ENCODE data around the gene LOXL4. TPM values are rescaled to one million over a fixed set of nuclear protein-coding genes. Genes with fewer than 3 reads are reported as not detected.
A peak's percentile ranks its signal among the peaks of the same experiment; 100 is the strongest.

LOXL4 gene
- total RNA-seq, 4 donors from 2014 or later, result 4.1 to 14.9 (median 10.1) TPM

DNA sequence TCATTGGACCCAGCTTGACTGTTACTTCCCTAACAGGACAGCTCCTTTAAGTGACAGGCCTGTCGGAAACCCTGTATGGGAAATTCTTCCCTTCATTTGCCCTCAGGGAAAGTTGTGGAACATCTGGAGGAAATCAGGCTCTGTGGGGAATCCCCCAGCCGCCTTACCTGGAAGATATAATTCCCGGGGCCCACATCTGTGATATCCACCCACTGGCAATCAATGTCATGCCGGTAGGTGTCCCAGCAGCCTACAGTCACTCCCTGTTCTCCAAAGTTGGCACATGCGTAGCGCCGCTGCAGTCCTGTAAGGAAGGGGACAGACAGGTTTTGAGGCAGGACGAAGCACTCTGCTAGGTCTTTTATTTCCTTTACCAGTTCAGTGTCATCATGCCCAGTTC, 16.6 kb downstream of the LOXL4 start:
- no peak for DNase-seq (ENCODE audit: low spot score in 2 of 2)
- no peaks in the 10 kb centered on the region for H3K9me3 ChIP-seq
- TF ChIP-seq POLR2A (IDR thresholded peaks at IDR 0.05) (no peak), EP300 (IDR thresholded peaks at IDR 0.05) (no peak)
- TF ChIP-seq, protein P1, sequence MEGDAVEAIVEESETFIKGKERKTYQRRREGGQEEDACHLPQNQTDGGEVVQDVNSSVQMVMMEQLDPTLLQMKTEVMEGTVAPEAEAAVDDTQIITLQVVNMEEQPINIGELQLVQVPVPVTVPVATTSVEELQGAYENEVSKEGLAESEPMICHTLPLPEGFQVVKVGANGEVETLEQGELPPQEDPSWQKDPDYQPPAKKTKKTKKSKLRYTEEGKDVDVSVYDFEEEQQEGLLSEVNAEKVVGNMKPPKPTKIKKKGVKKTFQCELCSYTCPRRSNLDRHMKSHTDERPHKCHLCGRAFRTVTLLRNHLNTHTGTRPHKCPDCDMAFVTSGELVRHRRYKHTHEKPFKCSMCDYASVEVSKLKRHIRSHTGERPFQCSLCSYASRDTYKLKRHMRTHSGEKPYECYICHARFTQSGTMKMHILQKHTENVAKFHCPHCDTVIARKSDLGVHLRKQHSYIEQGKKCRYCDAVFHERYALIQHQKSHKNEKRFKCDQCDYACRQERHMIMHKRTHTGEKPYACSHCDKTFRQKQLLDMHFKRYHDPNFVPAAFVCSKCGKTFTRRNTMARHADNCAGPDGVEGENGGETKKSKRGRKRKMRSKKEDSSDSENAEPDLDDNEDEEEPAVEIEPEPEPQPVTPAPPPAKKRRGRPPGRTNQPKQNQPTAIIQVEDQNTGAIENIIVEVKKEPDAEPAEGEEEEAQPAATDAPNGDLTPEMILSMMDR (IDR thresholded peaks at IDR 0.05), result no peak
- no peak overlapping the region for H3K4me3 ChIP-seq
- H3K27ac ChIP-seq, result no peak overlapping the region
- H3K36me3 ChIP-seq, result peaks cover 0 to 93% (median 0%) of the 10 kb centered on the region in 3 donors
- H3K27me3 ChIP-seq, result no peaks in the 10 kb centered on the region
- 72 to 77% methylated on average over 8 of the region's 8 CpGs for WGBS, 2 donors
- H3K4me1 ChIP-seq, result peaks cover 0 to 24% (median 5%) of the 10 kb centered on the region in 4 donors

- Histone ChIP-seq H3K27ac (no peak overlapping the region), H3K4me1 (peaks cover 0 to 34% (median 7%) of the 10 kb centered on the region in 4 donors), H3K9me3 (no peaks in the 10 kb centered on the region), H3K36me3 (peaks cover 0 to 94% (median 0%) of the 10 kb centered on the region in 3 donors), H3K27me3 (no peaks in the 10 kb centered on the region), H3K4me3 (no peak overlapping the region)
- WGBS, 2 donors, result 53 to 67% methylated on average over 3 of the region's 3 CpGs
- TF ChIP-seq POLR2A (IDR thresholded peaks at IDR 0.05) (no peak), EP300 (IDR thresholded peaks at IDR 0.05) (no peak)
- TF ChIP-seq, protein P1 (IDR thresholded peaks at IDR 0.05), result no peak
- no peak for DNase-seq (ENCODE audit: low spot score in 2 of 2)
Observed at GRCh38 chr10:98249134-98249533, 18.9 kb downstream of the LOXL4 start.

DNA sequence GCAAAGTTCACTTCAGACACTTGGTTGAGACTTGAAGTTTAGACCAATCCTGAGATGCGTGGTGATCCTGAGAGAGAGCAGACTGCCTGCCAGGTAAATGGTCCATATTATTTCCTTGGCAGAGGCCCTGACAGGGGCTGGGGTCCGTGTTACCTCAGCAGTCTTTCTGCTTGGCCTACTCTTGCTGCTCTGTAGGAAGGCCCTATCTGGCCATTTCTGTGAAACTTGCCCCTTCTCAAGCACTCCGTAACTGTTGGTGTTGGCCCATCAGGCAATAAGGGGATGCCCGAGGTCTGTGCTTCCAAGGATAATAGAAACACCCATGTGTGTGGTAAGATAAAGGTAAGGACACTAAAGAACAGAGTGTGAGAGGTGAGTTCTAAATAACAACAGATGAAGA, 20.0 kb downstream of the LOXL4 start:
- Histone ChIP-seq H3K9me3 (no peaks in the 10 kb centered on the region), H3K4me3 (no peak overlapping the region), H3K27ac (peak overlapping the region in 2 of 4 donors; percentile 26 to 80), H3K27me3 (no peaks in the 10 kb centered on the region), H3K4me1 (peaks cover 0 to 34% (median 7%) of the 10 kb centered on the region in 4 donors), H3K36me3 (peaks cover 0 to 88% (median 0%) of the 10 kb centered on the region in 3 donors)
- TF ChIP-seq, protein P1 (IDR thresholded peaks at IDR 0.05), result no peak
- TF ChIP-seq EP300 (IDR thresholded peaks at IDR 0.05), result no peak
- TF ChIP-seq POLR2A (IDR thresholded peaks at IDR 0.05), result no peak
- no peak for DNase-seq (ENCODE audit: low spot score in 2 of 2)
- 93% methylated on average over 4 of the region's 4 CpGs for WGBS, 2 donors

- Histone ChIP-seq H3K4me3 (no peak overlapping the region), H3K27me3 (no peaks in the 10 kb centered on the region), H3K27ac (peak overlapping the region in 2 of 4 donors; percentile 26 to 80), H3K36me3 (peaks cover 0 to 80% (median 0%) of the 10 kb centered on the region in 3 donors), H3K9me3 (no peaks in the 10 kb centered on the region), H3K4me1 (peaks cover 0 to 34% (median 7%) of the 10 kb centered on the region in 4 donors)
- TF ChIP-seq, protein P1 (IDR thresholded peaks at IDR 0.05), result no peak
- TF ChIP-seq EP300 (IDR thresholded peaks at IDR 0.05), result peak in 1 of 2 donors; percentile 69
- WGBS, 2 donors, result 27 to 33% methylated on average over 6 of the region's 6 CpGs
- DNase-seq (ENCODE audit: low spot score in 2 of 2), result no peak
Observed at GRCh38 chr10:98246911-98247805, 20.8 kb downstream of the LOXL4 start.

DNA sequence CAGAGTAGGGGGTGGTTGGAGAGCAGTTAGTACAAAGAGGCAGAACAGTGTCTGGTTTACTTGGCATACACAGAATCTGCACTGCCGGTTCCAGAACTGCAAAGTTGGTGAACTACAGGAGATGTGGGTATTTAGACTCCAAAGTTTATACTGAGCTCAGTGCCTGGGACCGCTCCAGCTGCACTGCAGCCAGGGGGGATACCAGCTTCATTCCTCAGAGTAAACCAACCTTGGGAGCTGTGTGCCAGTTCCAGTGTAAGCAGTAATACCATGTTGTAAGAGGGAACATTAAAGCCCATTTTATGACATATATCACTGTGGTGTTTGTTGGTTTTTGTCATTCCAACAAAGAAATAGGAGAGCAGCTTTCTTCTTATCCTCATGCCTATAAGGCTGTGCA, 23.4 kb downstream of the LOXL4 start:
- H3K4me1 ChIP-seq, result peaks cover 0 to 34% (median 7%) of the 10 kb centered on the region in 4 donors
- no peaks in the 10 kb centered on the region for H3K27me3 ChIP-seq
- 79 to 94% methylated on average over 2 of the region's 2 CpGs for WGBS, 2 donors
- no peak overlapping the region for H3K27ac ChIP-seq
- TF ChIP-seq POLR2A (IDR thresholded peaks at IDR 0.05) (no peak), EP300 (IDR thresholded peaks at IDR 0.05) (no peak)
- TF ChIP-seq, protein P1 (IDR thresholded peaks at IDR 0.05), result no peak
- no peak for DNase-seq (ENCODE audit: low spot score in 2 of 2)
- H3K9me3 ChIP-seq, result no peaks in the 10 kb centered on the region
- peaks cover 0 to 67% (median 0%) of the 10 kb centered on the region in 3 donors for H3K36me3 ChIP-seq
- no peak overlapping the region for H3K4me3 ChIP-seq
